Liver (tissue), 9 donors: ENCODE measurements around the gene KRT32. TPM values are rescaled to one million over a fixed set of nuclear protein-coding genes. Genes with fewer than 3 reads are reported as not detected.

Experiments used
- DNase-seq: peaks from one replicate; pipeline ENCODE4 v3.0.0-alpha.2; 2017; ENCODE audit warnings: low spot score
- H3K27ac ChIP-seq, 2 donors: one replicate each; pipeline ENCODE4 v1.7.0; 2013; ENCODE audit warnings: inconsistent platforms in 2 of 2, low read length in 2 of 2, control low read depth in 1 of 2, low read depth in 1 of 2, mild to moderate bottlenecking in 1 of 2
- H3K27me3 ChIP-seq, 4 donors: one replicate each; pipeline versions ENCODE4 v1.6.1 to v1.7.0; 2013; ENCODE audit warnings: low read length in 3 of 4, inconsistent platforms in 1 of 4, mild to moderate bottlenecking in 1 of 4, moderate library complexity in 1 of 4; ENCODE audit not compliant: control insufficient read depth in 4 of 4, insufficient read depth in 4 of 4
- H3K36me3 ChIP-seq, 4 donors: one replicate each; pipeline versions ENCODE4 v1.6.1 to v1.7.0; 2013; ENCODE audit warnings: low read length in 3 of 4, mild to moderate bottlenecking in 3 of 4, low read depth in 1 of 4, moderate library complexity in 1 of 4; ENCODE audit not compliant: control insufficient read depth in 4 of 4, insufficient read depth in 3 of 4
- H3K4me1 ChIP-seq, 4 donors: one replicate each; pipeline versions ENCODE4 v1.6.1 to v1.7.0; 2013; ENCODE audit warnings: low read length in 3 of 4, mild to moderate bottlenecking in 3 of 4, moderate library complexity in 1 of 4; ENCODE audit not compliant: control insufficient read depth in 4 of 4, insufficient read depth in 4 of 4
- H3K4me3 ChIP-seq, 3 donors: one replicate each; pipeline versions ENCODE4 v1.6.1 to v1.7.0; 2013; ENCODE audit warnings: low read length in 3 of 3, control low read depth in 1 of 3, low read depth in 1 of 3, mild to moderate bottlenecking in 1 of 3
- H3K9ac ChIP-seq, 2 donors: one replicate each; pipeline ENCODE4 v1.7.0; 2013; ENCODE audit warnings: low read length in 2 of 2, mild to moderate bottlenecking in 2 of 2, moderate library complexity in 2 of 2, control low read depth in 1 of 2, low read depth in 1 of 2
- H3K9me3 ChIP-seq, 4 donors: one replicate each; pipeline versions ENCODE4 v1.6.1 to v1.7.0; 2013; ENCODE audit warnings: low read length in 3 of 4; ENCODE audit not compliant: control insufficient read depth in 4 of 4
- EGR1 ChIP-seq, 2 donors: IDR thresholded peaks; 2 replicates each; pipeline ENCODE4 v1.6.1; 2016 to 2018; ENCODE audit warnings: antibody characterized with exemption in 2 of 2, low read depth in 2 of 2
- FOXA1 ChIP-seq: IDR thresholded peaks from 2 replicates; pipeline ENCODE4 v1.6.1; 2016; ENCODE audit warnings: antibody characterized with exemption
- FOXA2 ChIP-seq: IDR thresholded peaks from 2 replicates; pipeline ENCODE4 v1.6.1; 2016; ENCODE audit warnings: antibody characterized with exemption
- GABPA ChIP-seq, 2 donors: IDR thresholded peaks in 1 of 2; conservative IDR thresholded peaks in 1 of 2; 2 replicates each; pipeline ENCODE4 v1.6.1; 2016; ENCODE audit warnings: antibody characterized with exemption in 2 of 2, mild to moderate bottlenecking in 1 of 2, moderate library complexity in 1 of 2
- HNF4A ChIP-seq, 2 donors: conservative IDR thresholded peaks; 2 replicates each; pipeline ENCODE4 v1.6.1; 2016; ENCODE audit warnings: antibody characterized with exemption in 2 of 2, mild to moderate bottlenecking in 2 of 2
- HNF4G ChIP-seq: IDR thresholded peaks from 2 replicates; pipeline ENCODE4 v1.6.1; 2016; ENCODE audit warnings: antibody characterized with exemption
- JUND ChIP-seq, 2 donors: IDR thresholded peaks; 2 replicates each; pipeline ENCODE4 v1.6.1; 2016; ENCODE audit warnings: antibody characterized with exemption in 2 of 2
- NR2F2 ChIP-seq: IDR thresholded peaks from 2 replicates; pipeline ENCODE4 v1.6.1; 2016; ENCODE audit warnings: antibody characterized with exemption
- RAD21 ChIP-seq, 2 donors: IDR thresholded peaks; 2 replicates each; pipeline ENCODE4 v1.6.1; 2016; ENCODE audit warnings: antibody characterized with exemption in 2 of 2, mild to moderate bottlenecking in 2 of 2
- RXRA ChIP-seq, 2 donors: IDR thresholded peaks; 2 replicates each; pipeline ENCODE4 v1.6.1; 2017 to 2018; ENCODE audit warnings: antibody characterized with exemption in 2 of 2, mild to moderate bottlenecking in 1 of 2
- SP1 ChIP-seq: IDR thresholded peaks from 2 replicates; pipeline ENCODE4 v1.6.1; 2018; ENCODE audit warnings: antibody characterized with exemption, mild to moderate bottlenecking
- TAF1 ChIP-seq: conservative IDR thresholded peaks from 2 replicates; pipeline ENCODE4 v1.6.1; 2016; ENCODE audit warnings: antibody characterized with exemption, mild to moderate bottlenecking
- YY1 ChIP-seq: IDR thresholded peaks from 2 replicates; pipeline ENCODE4 v1.6.1; 2016; ENCODE audit warnings: antibody characterized with exemption, mild to moderate bottlenecking
- WGBS: extraction: QIAGEN DNeasy Blood & Tissue Kit; methylation state at CpG from one replicate; pipeline ENCODE4 v1.1.7; 2013; 5-methylcytosine and 5-hydroxymethylcytosine counted together
- polyA plus RNA-seq, 2 donors: library from polyadenylated mRNA; stranded (reverse) in 1 of 2; unstranded in 1 of 2; fragments of 200-250 nt in 1 of 2; fragments of >200 nt in 1 of 2; fragmentation: Nextera tagmentation in 1 of 2; extraction: Ambion mirVana in 1 of 2; gene quantifications; one replicate each; pipeline versions ENCODE4 v1.2.1 to v1.2.3, GENCODE V29; 2013 to 2015
- total RNA-seq, 2 donors: library from RNA; depleted of rRNA; stranded (reverse); fragments of >200 nt; gene quantifications; one replicate each; pipeline ENCODE4 v1.2.3, GENCODE V29; 2014
- TF ChIP-seq, protein P1 (sequence below): IDR thresholded peaks from 2 replicates; pipeline ENCODE4 v1.6.1; 2016; ENCODE audit warnings: antibody characterized with exemption
- TF ChIP-seq, protein P2 (sequence below): IDR thresholded peaks from 2 replicates; pipeline ENCODE4 v1.6.1; 2016; ENCODE audit warnings: antibody characterized with exemption
- TF ChIP-seq, protein P3 (sequence below): fragments of 150-350 bp; IDR thresholded peaks from 2 replicates; pipeline ENCODE4 v1.5.1; 2017; ENCODE audit warnings: improper control_type of control experiment, low read depth, low read length; ENCODE audit not compliant: missing input control
- TF ChIP-seq, protein P4 (sequence below): IDR thresholded peaks from 2 replicates; pipeline ENCODE4 v1.6.1; 2016; ENCODE audit warnings: antibody characterized with exemption
- TF ChIP-seq, protein P5 (sequence below): IDR thresholded peaks from 2 replicates; pipeline ENCODE4 v1.6.1; 2016; ENCODE audit warnings: antibody characterized with exemption, mild to moderate bottlenecking
- donor health status: healthy.
- donor health status: healthy.
- donor health status: healthy.
- donor health status: healthy.
- donor health status: healthy.

KRT32 gene
- total and polyA plus RNA-seq, 4 donors: not detected

DNA sequence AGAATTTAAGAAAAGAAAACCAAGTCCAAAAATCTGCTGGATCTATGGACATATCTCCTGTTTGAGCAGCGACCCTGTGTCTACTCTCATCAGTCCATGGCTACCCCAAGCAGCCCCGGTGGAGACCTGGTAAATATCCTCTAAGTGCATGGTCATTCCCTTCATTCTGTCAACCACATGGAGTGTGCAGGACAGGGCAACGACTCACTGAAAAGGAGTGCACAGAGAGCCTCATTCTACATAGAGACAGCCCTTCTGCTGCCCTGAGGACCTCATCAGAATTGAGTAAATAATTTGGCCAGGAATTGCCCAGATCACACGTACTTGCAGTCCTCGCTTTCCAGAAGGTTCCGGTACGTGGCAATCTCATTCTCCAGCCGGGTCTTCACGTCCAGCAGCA is 29.4 kb downstream of the KRT32 start (continued):
- TF ChIP-seq YY1: no peak

DNA sequence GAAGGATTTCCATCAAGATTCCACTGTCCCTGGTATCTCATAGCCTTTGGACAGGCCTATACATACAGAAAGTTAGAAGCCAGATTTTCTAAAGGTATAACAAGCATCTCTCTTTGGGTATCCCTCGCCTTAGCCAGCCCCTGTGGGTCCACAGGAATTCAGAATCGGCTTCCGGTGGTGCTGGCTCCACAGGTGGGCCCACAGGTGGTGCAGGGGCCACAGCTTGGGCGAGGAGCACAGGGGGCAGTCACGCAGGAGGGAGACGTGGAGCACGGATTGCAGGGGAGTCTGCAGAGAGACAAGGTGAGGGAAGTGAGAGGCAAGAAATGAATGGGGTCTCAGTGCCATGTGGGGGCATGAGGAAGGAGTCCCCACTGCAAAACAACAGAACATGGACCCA is 29.9 kb downstream of the KRT32 start:
- Histone ChIP-seq H3K36me3 (no peaks in the 10 kb centered on the region), H3K4me3 (no peak overlapping the region), H3K4me1 (no peaks in the 10 kb centered on the region), H3K9me3 (no peaks in the 10 kb centered on the region), H3K27ac (no peak overlapping the region), H3K27me3 (peaks cover 0 to 6% (median 0%) of the 10 kb centered on the region in 4 donors), H3K9ac (no peak overlapping the region)
- WGBS: 79% methylated on average over 7 of the region's 7 CpGs
- TF ChIP-seq HNF4A (conservative IDR thresholded peaks at IDR 0.05) (no peak), HNF4G (no peak), GABPA (IDR thresholded peaks at IDR 0.05 in 1 of 2, conservative IDR thresholded peaks at IDR 0.05 in 1 of 2) (no peak), SP1 (no peak), FOXA1 (no peak), RAD21 (IDR thresholded peaks at IDR 0.05) (no peak), FOXA2 (no peak), RXRA (IDR thresholded peaks at IDR 0.05) (no peak), NR2F2 (no peak), JUND (IDR thresholded peaks at IDR 0.05) (no peak), YY1 (no peak), EGR1 (IDR thresholded peaks at IDR 0.05; ENCODE audit: low read depth in 2 of 2) (no peak), TAF1 (no peak)
- TF ChIP-seq, protein P1, sequence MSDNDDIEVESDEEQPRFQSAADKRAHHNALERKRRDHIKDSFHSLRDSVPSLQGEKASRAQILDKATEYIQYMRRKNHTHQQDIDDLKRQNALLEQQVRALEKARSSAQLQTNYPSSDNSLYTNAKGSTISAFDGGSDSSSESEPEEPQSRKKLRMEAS: no peak
- TF ChIP-seq, protein P2, sequence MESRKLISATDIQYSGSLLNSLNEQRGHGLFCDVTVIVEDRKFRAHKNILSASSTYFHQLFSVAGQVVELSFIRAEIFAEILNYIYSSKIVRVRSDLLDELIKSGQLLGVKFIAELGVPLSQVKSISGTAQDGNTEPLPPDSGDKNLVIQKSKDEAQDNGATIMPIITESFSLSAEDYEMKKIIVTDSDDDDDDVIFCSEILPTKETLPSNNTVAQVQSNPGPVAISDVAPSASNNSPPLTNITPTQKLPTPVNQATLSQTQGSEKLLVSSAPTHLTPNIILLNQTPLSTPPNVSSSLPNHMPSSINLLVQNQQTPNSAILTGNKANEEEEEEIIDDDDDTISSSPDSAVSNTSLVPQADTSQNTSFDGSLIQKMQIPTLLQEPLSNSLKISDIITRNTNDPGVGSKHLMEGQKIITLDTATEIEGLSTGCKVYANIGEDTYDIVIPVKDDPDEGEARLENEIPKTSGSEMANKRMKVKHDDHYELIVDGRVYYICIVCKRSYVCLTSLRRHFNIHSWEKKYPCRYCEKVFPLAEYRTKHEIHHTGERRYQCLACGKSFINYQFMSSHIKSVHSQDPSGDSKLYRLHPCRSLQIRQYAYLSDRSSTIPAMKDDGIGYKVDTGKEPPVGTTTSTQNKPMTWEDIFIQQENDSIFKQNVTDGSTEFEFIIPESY: no peak
- TF ChIP-seq, protein P3, sequence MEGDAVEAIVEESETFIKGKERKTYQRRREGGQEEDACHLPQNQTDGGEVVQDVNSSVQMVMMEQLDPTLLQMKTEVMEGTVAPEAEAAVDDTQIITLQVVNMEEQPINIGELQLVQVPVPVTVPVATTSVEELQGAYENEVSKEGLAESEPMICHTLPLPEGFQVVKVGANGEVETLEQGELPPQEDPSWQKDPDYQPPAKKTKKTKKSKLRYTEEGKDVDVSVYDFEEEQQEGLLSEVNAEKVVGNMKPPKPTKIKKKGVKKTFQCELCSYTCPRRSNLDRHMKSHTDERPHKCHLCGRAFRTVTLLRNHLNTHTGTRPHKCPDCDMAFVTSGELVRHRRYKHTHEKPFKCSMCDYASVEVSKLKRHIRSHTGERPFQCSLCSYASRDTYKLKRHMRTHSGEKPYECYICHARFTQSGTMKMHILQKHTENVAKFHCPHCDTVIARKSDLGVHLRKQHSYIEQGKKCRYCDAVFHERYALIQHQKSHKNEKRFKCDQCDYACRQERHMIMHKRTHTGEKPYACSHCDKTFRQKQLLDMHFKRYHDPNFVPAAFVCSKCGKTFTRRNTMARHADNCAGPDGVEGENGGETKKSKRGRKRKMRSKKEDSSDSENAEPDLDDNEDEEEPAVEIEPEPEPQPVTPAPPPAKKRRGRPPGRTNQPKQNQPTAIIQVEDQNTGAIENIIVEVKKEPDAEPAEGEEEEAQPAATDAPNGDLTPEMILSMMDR: no peak
- TF ChIP-seq, protein P4, sequence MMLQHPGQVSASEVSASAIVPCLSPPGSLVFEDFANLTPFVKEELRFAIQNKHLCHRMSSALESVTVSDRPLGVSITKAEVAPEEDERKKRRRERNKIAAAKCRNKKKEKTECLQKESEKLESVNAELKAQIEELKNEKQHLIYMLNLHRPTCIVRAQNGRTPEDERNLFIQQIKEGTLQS: no peak
- TF ChIP-seq, protein P5, sequence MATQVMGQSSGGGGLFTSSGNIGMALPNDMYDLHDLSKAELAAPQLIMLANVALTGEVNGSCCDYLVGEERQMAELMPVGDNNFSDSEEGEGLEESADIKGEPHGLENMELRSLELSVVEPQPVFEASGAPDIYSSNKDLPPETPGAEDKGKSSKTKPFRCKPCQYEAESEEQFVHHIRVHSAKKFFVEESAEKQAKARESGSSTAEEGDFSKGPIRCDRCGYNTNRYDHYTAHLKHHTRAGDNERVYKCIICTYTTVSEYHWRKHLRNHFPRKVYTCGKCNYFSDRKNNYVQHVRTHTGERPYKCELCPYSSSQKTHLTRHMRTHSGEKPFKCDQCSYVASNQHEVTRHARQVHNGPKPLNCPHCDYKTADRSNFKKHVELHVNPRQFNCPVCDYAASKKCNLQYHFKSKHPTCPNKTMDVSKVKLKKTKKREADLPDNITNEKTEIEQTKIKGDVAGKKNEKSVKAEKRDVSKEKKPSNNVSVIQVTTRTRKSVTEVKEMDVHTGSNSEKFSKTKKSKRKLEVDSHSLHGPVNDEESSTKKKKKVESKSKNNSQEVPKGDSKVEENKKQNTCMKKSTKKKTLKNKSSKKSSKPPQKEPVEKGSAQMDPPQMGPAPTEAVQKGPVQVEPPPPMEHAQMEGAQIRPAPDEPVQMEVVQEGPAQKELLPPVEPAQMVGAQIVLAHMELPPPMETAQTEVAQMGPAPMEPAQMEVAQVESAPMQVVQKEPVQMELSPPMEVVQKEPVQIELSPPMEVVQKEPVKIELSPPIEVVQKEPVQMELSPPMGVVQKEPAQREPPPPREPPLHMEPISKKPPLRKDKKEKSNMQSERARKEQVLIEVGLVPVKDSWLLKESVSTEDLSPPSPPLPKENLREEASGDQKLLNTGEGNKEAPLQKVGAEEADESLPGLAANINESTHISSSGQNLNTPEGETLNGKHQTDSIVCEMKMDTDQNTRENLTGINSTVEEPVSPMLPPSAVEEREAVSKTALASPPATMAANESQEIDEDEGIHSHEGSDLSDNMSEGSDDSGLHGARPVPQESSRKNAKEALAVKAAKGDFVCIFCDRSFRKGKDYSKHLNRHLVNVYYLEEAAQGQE: no peak
- DNase-seq: no peak
